H1 (cell line): ENCODE results near the gene PRRT2. TPM values are rescaled to one million over a fixed set of nuclear protein-coding genes. Genes with fewer than 3 reads are reported as not detected.
A peak's percentile ranks its signal among the peaks of the same experiment; 100 is the strongest.

ENCODE experiments used
- CTCF ChIA-PET: fragments of 300-600 bp; sonication (Branson Sonifier 250); formaldehyde crosslinking; loops from one replicate; lab custom pipeline; 2021; ENCODE audit not compliant: partially characterized antibody; lab: Charles Lee
- POLR2A ChIA-PET: fragments of 300-600 bp; sonication (Branson Sonifier 250); formaldehyde crosslinking; loops from one replicate; lab custom pipeline; 2021; ENCODE audit warnings: inconsistent platforms; ENCODE audit not compliant: partially characterized antibody; lab: Charles Lee
- DNase-seq, 2 experiments: peaks; one replicate each; pipeline versions ENCODE4 v3.0.0 to v3.0.0-alpha.2; 2010 to 2022; ENCODE audit warnings: low spot score in 2 of 2, low read depth in 1 of 2, mixed read lengths in 1 of 2
- FAIRE-seq: peaks from 2 replicates; lab custom pipeline; 2011; peaks lifted over from hg19 to GRCh38; lab: Jason Lieb, UNC
- H2AFZ ChIP-seq: 2 replicates; pipeline ENCODE4 v1.8.1; 2012; ENCODE audit warnings: low read length, inconsistent platforms
- H2AK5ac ChIP-seq: 2 replicates; pipeline ENCODE4 v1.6.1; 2013; ENCODE audit warnings: low read depth, low read length
- H2BK120ac ChIP-seq: replicated peaks from 2 replicates; pipeline ENCODE3; 2013; ENCODE audit warnings: low read depth, low read length, inconsistent platforms
- H2BK12ac ChIP-seq: 2 replicates; pipeline ENCODE4 v1.6.1; 2013; ENCODE audit warnings: low read depth, low read length
- H2BK15ac ChIP-seq: 2 replicates; pipeline ENCODE4 v1.6.1; 2013; ENCODE audit warnings: low read length
- H2BK20ac ChIP-seq: 2 replicates; pipeline ENCODE4 v1.6.1; 2013; ENCODE audit warnings: low read length
- H2BK5ac ChIP-seq: 2 replicates; pipeline ENCODE4 v1.6.1; 2013; ENCODE audit warnings: low read depth, low read length
- H3K14ac ChIP-seq: 2 replicates; pipeline ENCODE4 v1.6.1; 2013; ENCODE audit warnings: inconsistent platforms; ENCODE audit not compliant: insufficient read length
- H3K18ac ChIP-seq: 2 replicates; pipeline ENCODE4 v1.6.1; 2013; ENCODE audit warnings: low read length; ENCODE audit errors: extremely low read depth
- H3K23ac ChIP-seq: 2 replicates; pipeline ENCODE4 v1.6.1; 2013; ENCODE audit warnings: inconsistent platforms; ENCODE audit not compliant: insufficient read length
- H3K23me2 ChIP-seq: 2 replicates; pipeline ENCODE4 v1.6.1; 2013; ENCODE audit warnings: low read depth, low read length
- H3K27ac ChIP-seq: 2 replicates; pipeline ENCODE4 v1.6.1; 2011; ENCODE audit warnings: low read depth, low read length, inconsistent platforms
- H3K27me3 ChIP-seq, 4 experiments: replicated peaks in 1 of 4; 1 replicate in 1 of 4; 2 replicates in 3 of 4; pipeline versions ENCODE4 v1.6.1 to v1.8.1; 2011 to 2013; ENCODE audit warnings: low read length in 3 of 4, mild to moderate bottlenecking in 3 of 4, inconsistent platforms in 2 of 4, mixed read lengths in 2 of 4, moderate library complexity in 1 of 4; ENCODE audit not compliant: control insufficient read depth in 3 of 4, insufficient read depth in 3 of 4; ENCODE audit errors: extremely low read depth in 1 of 4
- H3K36me3 ChIP-seq, 4 experiments: 2 replicates each; pipeline versions ENCODE4 v1.6.1 to v1.8.1; 2011 to 2013; ENCODE audit warnings: mild to moderate bottlenecking in 4 of 4, low read length in 3 of 4, moderate library complexity in 2 of 4, control low read depth in 1 of 4, inconsistent platforms in 1 of 4; ENCODE audit not compliant: insufficient read depth in 4 of 4, control insufficient read depth in 2 of 4
- H3K4ac ChIP-seq: replicated peaks from 2 replicates; pipeline ENCODE3; 2013; ENCODE audit warnings: low read length, low read depth, mixed read lengths, inconsistent platforms; ENCODE audit not compliant: insufficient read length
- H3K4me1 ChIP-seq, 4 experiments: replicated peaks in 1 of 4; 1 replicate in 1 of 4; 2 replicates in 3 of 4; pipeline versions ENCODE4 v1.6.1 to v1.8.1; 2011 to 2013; ENCODE audit warnings: low read length in 3 of 4, inconsistent platforms in 2 of 4, mixed read lengths in 1 of 4; ENCODE audit not compliant: insufficient read depth in 4 of 4, control insufficient read depth in 3 of 4
- H3K4me2 ChIP-seq, 2 experiments: 2 replicates each; pipeline versions ENCODE4 v1.6.1 to v1.8.1; 2011 to 2013; ENCODE audit warnings: low read depth in 2 of 2, low read length in 2 of 2, control low read depth in 1 of 2, inconsistent platforms in 1 of 2, mild to moderate bottlenecking in 1 of 2; ENCODE audit not compliant: insufficient read depth in 1 of 2
- H3K4me3 ChIP-seq, 4 experiments: fragments of 200-600, 300-600 bp in 1 of 4; sonication (generic), shearing (Covaris generic), sonication (Bioruptor Twin) in 1 of 4; 2 replicates each; pipeline versions ENCODE4 v1.5.1 to v1.8.1; 2011 to 2016; ENCODE audit warnings: low read length in 4 of 4, low read depth in 3 of 4, control low read depth in 2 of 4, inconsistent platforms in 2 of 4, mild to moderate bottlenecking in 2 of 4, mixed read lengths in 1 of 4, moderate library complexity in 1 of 4; ENCODE audit not compliant: insufficient read depth in 2 of 4; ENCODE audit errors: extremely low read depth in 1 of 4
- H3K56ac ChIP-seq: replicated peaks from 2 replicates; pipeline ENCODE3; 2013; ENCODE audit warnings: low read depth, mild to moderate bottlenecking, mixed read lengths, low read length, inconsistent platforms; ENCODE audit not compliant: insufficient read length
- H3K79me1 ChIP-seq: 2 replicates; pipeline ENCODE4 v1.6.1; 2013; ENCODE audit warnings: low read depth, low read length, control low read depth
- H3K79me2 ChIP-seq, 2 experiments: 2 replicates each; pipeline versions ENCODE4 v1.6.1 to v1.8.1; 2012 to 2013; ENCODE audit warnings: low read length in 2 of 2, mild to moderate bottlenecking in 2 of 2, inconsistent platforms in 1 of 2; ENCODE audit not compliant: insufficient read depth in 2 of 2, control insufficient read depth in 1 of 2
- H3K9ac ChIP-seq, 4 experiments: replicated peaks in 1 of 4; 1 replicate in 1 of 4; 2 replicates in 3 of 4; pipeline versions ENCODE4 v1.6.1 to v1.8.1; 2011 to 2013; ENCODE audit warnings: low read depth in 3 of 4, low read length in 3 of 4, control low read depth in 2 of 4, mild to moderate bottlenecking in 2 of 4, moderate library complexity in 2 of 4, inconsistent platforms in 1 of 4; ENCODE audit errors: extremely low read depth in 1 of 4
- H3K9me3 ChIP-seq, 2 experiments: 2 replicates each; pipeline versions ENCODE4 v1.6.1 to v1.8.1; 2012 to 2013; ENCODE audit warnings: mild to moderate bottlenecking in 2 of 2, moderate library complexity in 2 of 2, control low read depth in 1 of 2, inconsistent platforms in 1 of 2, low read depth in 1 of 2, low read length in 1 of 2, mixed read lengths in 1 of 2; ENCODE audit not compliant: insufficient read depth in 2 of 2
- H4K20me1 ChIP-seq, 2 experiments: replicated peaks in 1 of 2; 2 replicates each; pipeline versions ENCODE3 to v1.8.1; 2011 to 2013; ENCODE audit warnings: inconsistent platforms in 2 of 2, low read length in 2 of 2, mild to moderate bottlenecking in 1 of 2; ENCODE audit not compliant: insufficient read depth in 2 of 2, control insufficient read depth in 1 of 2
- H4K5ac ChIP-seq: 2 replicates; pipeline ENCODE4 v1.6.1; 2013; ENCODE audit warnings: low read length, low read depth, mixed read lengths, inconsistent platforms; ENCODE audit not compliant: insufficient read length
- H4K8ac ChIP-seq: 2 replicates; pipeline ENCODE4 v1.8.0; 2013; ENCODE audit warnings: mild to moderate bottlenecking, moderate library complexity, low read length, inconsistent platforms; ENCODE audit not compliant: insufficient read depth; ENCODE audit errors: extremely low read depth
- H4K91ac ChIP-seq: replicated peaks from 2 replicates; pipeline ENCODE3; 2013; ENCODE audit warnings: low read length, mixed read lengths, inconsistent platforms; ENCODE audit not compliant: insufficient read length
- BCL11A ChIP-seq, 2 experiments: IDR thresholded peaks; one replicate each; pipeline ENCODE4 v1.6.1; 2011; ENCODE audit warnings: low read depth in 2 of 2, low read length in 2 of 2, mild to moderate bottlenecking in 2 of 2
- CHD2 ChIP-seq: IDR thresholded peaks from 2 replicates; pipeline ENCODE4 v1.6.1; 2012; ENCODE audit warnings: low read length, improper control_type of control experiment
- CREB1 ChIP-seq: IDR thresholded peaks from 2 replicates; pipeline ENCODE4 v1.6.1; 2012; ENCODE audit warnings: inconsistent platforms
- MAX ChIP-seq: IDR thresholded peaks from 2 replicates; pipeline ENCODE4 v1.6.1; 2012; ENCODE audit warnings: inconsistent platforms
- POU5F1 ChIP-seq: IDR thresholded peaks from 2 replicates; pipeline ENCODE4 v1.6.1; 2011; ENCODE audit warnings: low read depth, mild to moderate bottlenecking, low read length, moderate library complexity
- RAD21 ChIP-seq, 2 experiments: IDR thresholded peaks in 1 of 2; conservative IDR thresholded peaks in 1 of 2; 2 replicates each; pipeline ENCODE4 v1.6.1; 2011; ENCODE audit warnings: low read depth in 2 of 2, low read length in 2 of 2, improper control_type of control experiment in 1 of 2, inconsistent platforms in 1 of 2, mild to moderate bottlenecking in 1 of 2, moderate library complexity in 1 of 2
- TAF1 ChIP-seq: IDR thresholded peaks from 2 replicates; pipeline ENCODE4 v1.6.1; 2011; ENCODE audit warnings: mild to moderate bottlenecking, low read depth, low read length
- YY1 ChIP-seq: IDR thresholded peaks from 2 replicates; pipeline ENCODE4 v1.6.1; 2011; ENCODE audit warnings: low read depth, mild to moderate bottlenecking, low read length
- WGBS, 2 experiments: shearing (Covaris generic) in 1 of 2; methylation state at CpG; one replicate each; pipeline versions ENCODE4 v1.1.6 to v1.1.7; 2013 to 2015; ENCODE audit warnings: low lambda C conversion rate in 2 of 2, mixed read lengths in 2 of 2, inconsistent platforms in 1 of 2, low coverage in 1 of 2, missing lambda C conversion rate in 1 of 2; ENCODE audit not compliant: insufficient replicate concordance in 2 of 2, insufficient coverage in 1 of 2, insufficient read length in 1 of 2; ENCODE audit errors: extremely low coverage in 1 of 2, missing lambda C conversion rate in 1 of 2; 5-methylcytosine and 5-hydroxymethylcytosine counted together
- polyA plus RNA-seq, 7 experiments: library from polyadenylated mRNA; depleted of rRNA in 3 of 7; stranded (reverse) in 5 of 7; unstranded in 2 of 7; fragments of >200 nt in 5 of 7; fragments of 200-250 nt in 2 of 7; gene quantifications; 1 replicate in 5 of 7; 2 replicates in 1 of 7; 4 replicates in 1 of 7; pipeline versions ENCODE4 v1.2.1 to v1.2.3, GENCODE V29; 2011 to 2013; ENCODE audit warnings: missing spikeins in 2 of 7, mixed read lengths in 2 of 7
- total RNA-seq: library from RNA; stranded (reverse); fragmentation: NEBNext Ultra II Directional; extraction: Animal tissue kit (Norgen Biotek cat#: 25700); gene quantifications from 2 replicates; pipeline ENCODE4 v1.2.1, GENCODE V29; 2021
- TF ChIP-seq, protein P1 (sequence below): IDR thresholded peaks from 2 replicates; pipeline ENCODE4 v1.6.1; 2011; ENCODE audit warnings: low read length, improper control_type of control experiment

PRRT2 gene
- total and polyA plus RNA-seq, 2 of the 8 experiments (the other 6 are each of a cell fraction or from before 2014, with no cell fraction given): 12.8 to 32.6 TPM

GRCh38 chr16:29862884-29863668 is 51.1 kb downstream of the PRRT2 start, which contains the start of gene CDIPT:
TSS of gene CDIPT (minus strand) at chr16:29863226. CDS start at chr16:29862857, 369 bp downstream.
- Histone ChIP-seq H3K9ac (peak within 1 kb of the TSS; percentile 65 to 94 (median 92)), H2AFZ (peak within 1 kb of the TSS; percentile 100), H3K36me3 (peaks cover 0 to 11% (median 6%) of the 10 kb centered on the region in 4 experiments; a peak in 5 of 8 replicates), H3K79me2 (peaks cover 0 to 9% of the 10 kb centered on the region in 2 experiments; a peak in 2 of 4 replicates), H4K5ac (peak within 1 kb of the TSS; percentile 62), H3K18ac (peak within 1 kb of the TSS; percentile 93), H2BK20ac (peak within 1 kb of the TSS; percentile 61; the same call in 1 of the 2 replicates), H3K4me3 (peak within 1 kb of the TSS; percentile 82 to 90 (median 90)), H4K91ac (peak within 1 kb of the TSS; percentile 15), H4K20me1 (peaks cover 0 to 5% of the 10 kb centered on the region in 2 experiments), H3K79me1 (peaks cover 9% of the 10 kb centered on the region), H2AK5ac (0 out of 2 replicates have a peak within 1 kb of the TSS, but pooled peaks have one; percentile 53), H2BK12ac (peak within 1 kb of the TSS; percentile 63), H3K4me2 (peak within 1 kb of the TSS; percentile 64 to 95), H3K14ac (no peak within 1 kb of the TSS), H3K56ac (no peak within 1 kb of the TSS), H3K23ac (no peak within 1 kb of the TSS), H2BK5ac (peak within 1 kb of the TSS; percentile 96), H3K23me2 (peaks cover 8% of the 10 kb centered on the region; the same call in 1 of the 2 replicates), H3K27me3 (no peaks in the 10 kb centered on the region), H3K4ac (peak within 1 kb of the TSS; percentile 39), H3K9me3 (no peaks in the 10 kb centered on the region), H3K4me1 (peaks cover 0 to 7% (median 3%) of the 10 kb centered on the region in 4 experiments; a peak in 3 of 7 replicates), H2BK120ac (peak within 1 kb of the TSS; percentile 8), H2BK15ac (peak within 1 kb of the TSS; percentile 99), H4K8ac (peak within 1 kb of the TSS; percentile 89; the same call in 1 of the 2 replicates), H3K27ac (peak within 1 kb of the TSS; percentile 99)
- CTCF ChIA-PET: interaction anchor here (1.0 to 4.9 kb wide), 8 partner anchors 11 to 74 kb away, joined by 3 to 21 read pairs (median 6); partner anchors contain the start of genes ASPHD1 and SEZ6L2
- WGBS, 2 experiments: 1% methylated on average over 46 of the region's 57 CpGs; no CpG with 5 or more reads in 1 of the 2 experiments
- POLR2A ChIA-PET: interaction anchor here (0.6 to 3.7 kb wide), 22 partner anchors 8 to 210 kb away, joined by 3 to 11 read pairs (median 3); partner anchors contain the start of genes ASPHD1, HIRIP3, KCTD13 and KIF22
- DNase-seq (peak; percentile 91 to 93), FAIRE-seq (peak; percentile 78)
- TF ChIP-seq MAX (peak; percentile 31; the same call in 1 of the 2 replicates), POU5F1 (no peak), RAD21 (IDR thresholded peaks at IDR 0.05 in 1 of 2, conservative IDR thresholded peaks at IDR 0.05 in 1 of 2; ENCODE audit: low read depth in 2 of 2, low read length in 2 of 2) (peak in 1 of 2 experiments; percentile 23; a peak in 2 of 4 replicates), CREB1 (peak; percentile 90), CHD2 (0 out of 2 replicates have a peak, but pooled peaks have one; percentile 37), YY1 (0 out of 2 replicates have a peak, but pooled peaks have one; percentile 21), BCL11A (IDR thresholded peaks at IDR 0.05; ENCODE audit: low read depth in 2 of 2, low read length in 2 of 2) (no peak), TAF1 (peak; percentile 86)
- TF ChIP-seq, protein P1, sequence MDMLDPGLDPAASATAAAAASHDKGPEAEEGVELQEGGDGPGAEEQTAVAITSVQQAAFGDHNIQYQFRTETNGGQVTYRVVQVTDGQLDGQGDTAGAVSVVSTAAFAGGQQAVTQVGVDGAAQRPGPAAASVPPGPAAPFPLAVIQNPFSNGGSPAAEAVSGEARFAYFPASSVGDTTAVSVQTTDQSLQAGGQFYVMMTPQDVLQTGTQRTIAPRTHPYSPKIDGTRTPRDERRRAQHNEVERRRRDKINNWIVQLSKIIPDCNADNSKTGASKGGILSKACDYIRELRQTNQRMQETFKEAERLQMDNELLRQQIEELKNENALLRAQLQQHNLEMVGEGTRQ: 0 out of 2 replicates have a peak, but pooled peaks have one; percentile 10
